Cardiac muscle cell (in vitro differentiated cells and primary cell): ENCODE data around the gene PRTG. TPM values are rescaled to one million over a fixed set of nuclear protein-coding genes. Genes with fewer than 3 reads are reported as not detected.

Experiments
- DNase-seq, 2 donors: peaks; one replicate each; pipeline versions ENCODE4 v3.0.0 to v3.0.0-alpha.2; 2010 to 2017; ENCODE audit warnings: low read depth in 1 of 2, low spot score in 1 of 2
- H3K27ac ChIP-seq: fragments of 200-600 bp; sonication (generic); 2 replicates; pipeline ENCODE4 v1.5.1; 2016
- H3K27me3 ChIP-seq: fragments of 200-600 bp; sonication (generic); 2 replicates; pipeline ENCODE4 v1.6.0; 2016; ENCODE audit warnings: control low read depth
- H3K36me3 ChIP-seq: fragments of 200-600 bp; sonication (generic); 2 replicates; pipeline ENCODE4 v1.5.1; 2016; ENCODE audit warnings: control low read depth
- H3K4me1 ChIP-seq: fragments of 200-600 bp; sonication (generic); 2 replicates; pipeline ENCODE4 v1.8.1; 2017; ENCODE audit warnings: low read depth, mild to moderate bottlenecking, mixed run types
- H3K4me3 ChIP-seq: fragments of 200-600 bp; sonication (generic); 2 replicates; pipeline ENCODE4 v1.5.1; 2016; ENCODE audit warnings: mild to moderate bottlenecking
- H3K9me3 ChIP-seq: fragments of 200-600 bp; sonication (generic); 2 replicates; pipeline ENCODE4 v1.5.1; 2017; ENCODE audit warnings: low read depth, mild to moderate bottlenecking, control low read depth
- CTCF ChIP-seq: IDR thresholded peaks from 2 replicates; pipeline ENCODE4 v1.5.1; 2012; ENCODE audit warnings: low read depth, mild to moderate bottlenecking, low read length
- polyA plus RNA-seq: library from polyadenylated mRNA; unstranded; fragments of >200 nt; fragmentation: Nextera tagmentation; extraction: Ambion mirVana; gene quantifications from 2 replicates; pipeline ENCODE4 v1.2.1, GENCODE V29; 2016
- total RNA-seq: library from RNA; depleted of rRNA; stranded (reverse); fragments of >200 nt; gene quantifications from 2 replicates; pipeline ENCODE4 v1.2.3, GENCODE V29; 2016

The PRTG gene
- total and polyA plus RNA-seq, 2 experiments from 2014 or later, result 16.1 to 93.8 TPM

DNA sequence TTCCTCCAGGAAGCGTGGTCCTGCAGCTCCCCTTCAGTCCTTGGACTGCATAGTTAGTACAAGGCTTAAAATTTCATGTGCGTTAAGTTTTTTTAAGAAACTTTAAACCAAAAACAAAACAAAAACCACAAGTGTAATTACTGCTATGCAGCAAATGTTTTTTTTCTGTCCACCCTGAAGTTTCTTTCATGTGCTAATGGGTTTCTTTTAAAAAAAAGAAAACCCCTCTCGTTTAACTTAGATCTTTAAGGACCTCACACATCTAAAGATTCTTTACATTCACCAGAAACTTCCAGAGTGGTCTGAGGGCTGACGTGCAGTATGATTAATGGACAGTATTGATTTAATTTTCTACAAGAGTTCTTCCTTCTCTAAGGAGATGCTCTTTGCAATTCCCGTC lies 82.8 kb downstream of the PRTG start:
- DNase-seq, result no peak
- H3K4me3 ChIP-seq, result no peak overlapping the region
- peak overlapping the region; percentile 97 for H3K27ac ChIP-seq
- H3K4me1 ChIP-seq, result peaks cover 45% of the 10 kb centered on the region
- no peaks in the 10 kb centered on the region for H3K27me3 ChIP-seq
- TF ChIP-seq CTCF, result no peak
- H3K36me3 ChIP-seq, result peaks cover 12% of the 10 kb centered on the region
- H3K9me3 ChIP-seq, result no peaks in the 10 kb centered on the region

DNA sequence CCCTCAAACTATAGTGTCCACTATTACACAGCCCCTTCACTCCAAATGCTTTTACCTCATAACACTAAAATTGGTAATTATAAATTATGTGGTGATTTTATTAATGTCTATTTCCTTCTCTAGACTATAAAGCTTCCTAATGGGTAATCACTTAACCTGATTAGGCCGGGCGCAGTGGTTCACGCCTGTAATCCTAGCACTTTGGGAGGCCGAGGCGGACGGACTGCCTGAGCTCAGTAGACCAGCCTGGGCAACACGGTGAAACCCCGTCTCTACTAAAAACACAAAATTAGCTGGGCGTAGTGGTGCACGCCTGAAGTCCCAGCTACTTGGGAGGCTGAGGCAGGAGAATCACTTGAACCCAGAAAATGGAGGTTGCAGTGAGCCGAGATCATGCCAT lies 83.5 kb downstream of the PRTG start:
- H3K36me3 ChIP-seq, result peaks cover 12% of the 10 kb centered on the region
- no peak for DNase-seq
- H3K27ac ChIP-seq, result peak overlapping the region; percentile 97
- no peaks in the 10 kb centered on the region for H3K9me3 ChIP-seq
- TF ChIP-seq CTCF, result no peak
- no peak overlapping the region for H3K4me3 ChIP-seq
- no peaks in the 10 kb centered on the region for H3K27me3 ChIP-seq
- peaks cover 51% of the 10 kb centered on the region for H3K4me1 ChIP-seq

DNA sequence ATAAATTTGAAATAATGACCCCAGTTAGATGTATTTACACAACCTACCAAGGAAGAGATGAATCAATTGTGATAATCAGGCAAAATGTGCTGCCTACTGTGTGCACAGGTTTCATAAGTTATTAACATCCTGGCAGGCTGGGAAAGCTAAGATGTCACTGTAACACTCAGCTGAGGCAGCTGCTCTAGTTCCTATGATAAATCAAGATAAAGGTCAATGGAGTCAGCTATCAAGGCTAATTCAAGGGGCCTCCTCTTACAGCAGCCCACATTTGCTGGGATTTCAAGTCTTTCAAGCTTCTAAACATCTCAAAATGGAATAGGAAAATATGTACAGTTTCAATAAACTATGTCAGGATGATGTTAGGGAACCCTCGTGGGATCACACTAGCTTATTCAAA lies 84.1 kb downstream of the PRTG start:
- Histone ChIP-seq H3K9me3 (no peaks in the 10 kb centered on the region), H3K36me3 (peaks cover 12% of the 10 kb centered on the region), H3K4me1 (peaks cover 52% of the 10 kb centered on the region), H3K4me3 (no peak overlapping the region), H3K27me3 (no peaks in the 10 kb centered on the region), H3K27ac (peak overlapping the region; percentile 97)
- no peak for TF ChIP-seq CTCF
- no peak for DNase-seq

DNA sequence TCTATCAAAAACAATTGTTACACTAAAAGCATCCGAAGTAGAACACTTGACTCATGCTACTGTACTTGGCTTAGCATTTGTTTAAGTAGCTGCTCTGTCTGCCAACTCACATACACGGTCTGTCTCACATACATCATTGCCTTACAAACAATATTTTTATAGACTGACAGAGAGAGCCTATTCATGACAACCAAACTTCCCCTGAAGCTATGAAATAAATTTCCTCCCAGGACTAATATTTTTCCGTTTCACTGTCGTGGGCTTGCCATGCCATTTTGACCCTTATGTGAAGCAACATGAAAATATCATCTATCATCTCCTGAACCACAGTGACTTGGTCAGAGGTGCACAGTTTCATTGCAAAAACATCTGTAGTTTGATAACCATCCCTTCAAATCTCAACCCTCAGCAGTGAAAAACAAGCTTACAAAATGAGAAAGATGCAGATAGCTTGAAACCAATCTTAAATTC lies 88.4 kb downstream of the PRTG start:
- Histone ChIP-seq H3K27me3 (no peaks in the 10 kb centered on the region), H3K36me3 (peaks cover 12% of the 10 kb centered on the region), H3K27ac (peak overlapping the region; percentile 37), H3K4me1 (peaks cover 44% of the 10 kb centered on the region), H3K9me3 (no peaks in the 10 kb centered on the region), H3K4me3 (no peak overlapping the region)
- DNase-seq, result peak in 1 of 2 donors; percentile 11
- TF ChIP-seq CTCF, result no peak

- peaks cover 34% of the 10 kb centered on the region for H3K4me1 ChIP-seq
- H3K27ac ChIP-seq, result peak overlapping the region; percentile 82
- no peak overlapping the region for H3K4me3 ChIP-seq
- no peaks in the 10 kb centered on the region for H3K9me3 ChIP-seq
- DNase-seq, result no peak
- TF ChIP-seq CTCF, result no peak
- H3K36me3 ChIP-seq, result peaks cover 12% of the 10 kb centered on the region
- no peaks in the 10 kb centered on the region for H3K27me3 ChIP-seq
These were observed 90.0 kb downstream of the PRTG start for GRCh38 chr15:55652909-55653495.

DNA sequence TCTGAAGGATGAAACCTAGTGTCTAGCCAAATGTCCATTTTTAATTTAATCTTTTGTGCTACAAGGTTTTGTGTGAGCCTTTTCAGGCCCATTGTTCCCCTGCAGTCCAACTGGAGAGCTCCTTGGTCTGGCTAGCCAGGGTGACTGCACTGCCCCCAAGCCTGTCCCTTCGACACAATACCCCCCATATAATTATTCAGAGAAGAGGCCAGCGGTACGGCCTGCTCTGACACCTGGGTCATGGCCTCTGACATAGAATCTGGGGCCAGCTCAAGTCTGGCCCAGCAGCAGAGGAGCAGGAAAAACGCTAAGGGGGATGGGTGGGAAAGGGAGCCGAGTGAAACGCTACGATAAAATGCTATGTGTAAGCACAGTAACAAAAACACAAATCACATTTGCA lies 90.6 kb downstream of the PRTG start:
- Histone ChIP-seq H3K27ac (peak overlapping the region; percentile 82), H3K4me3 (no peak overlapping the region)
- DNase-seq, result peak in 1 of 2 donors; percentile 23

More for the DNA sequence above, 90.6 kb downstream of the PRTG start:
- TF ChIP-seq CTCF, result no peak
- H3K27me3 ChIP-seq, result no peaks in the 10 kb centered on the region
- H3K36me3 ChIP-seq, result peaks cover 6% of the 10 kb centered on the region
- no peaks in the 10 kb centered on the region for H3K9me3 ChIP-seq
- H3K4me1 ChIP-seq, result peaks cover 34% of the 10 kb centered on the region
